Ammon's horn (tissue), 1 donor: Measurements from ENCODE around the gene PLA2G6.
"Not testable (repeated sequence)": the region's sequence is repeated elsewhere in the genome, so short reads cannot be mapped to it uniquely, and the experiment has no call there.

Source experiments
- DNase-seq: peaks from one replicate; pipeline ENCODE4 v3.0.0-alpha.2; 2016; ENCODE audit warnings: low spot score

PLA2G6 gene

GRCh38 chr22:38190581-38190980 lies 9.0 kb upstream of the PLA2G6 start:
- DNase-seq: no peak

GRCh38 chr22:38189104-38189503 lies 7.5 kb upstream of the PLA2G6 start:
- no peak for DNase-seq

GRCh38 chr22:38187413-38188212 lies 6.0 kb upstream of the PLA2G6 start:
- no peak for DNase-seq

DNA sequence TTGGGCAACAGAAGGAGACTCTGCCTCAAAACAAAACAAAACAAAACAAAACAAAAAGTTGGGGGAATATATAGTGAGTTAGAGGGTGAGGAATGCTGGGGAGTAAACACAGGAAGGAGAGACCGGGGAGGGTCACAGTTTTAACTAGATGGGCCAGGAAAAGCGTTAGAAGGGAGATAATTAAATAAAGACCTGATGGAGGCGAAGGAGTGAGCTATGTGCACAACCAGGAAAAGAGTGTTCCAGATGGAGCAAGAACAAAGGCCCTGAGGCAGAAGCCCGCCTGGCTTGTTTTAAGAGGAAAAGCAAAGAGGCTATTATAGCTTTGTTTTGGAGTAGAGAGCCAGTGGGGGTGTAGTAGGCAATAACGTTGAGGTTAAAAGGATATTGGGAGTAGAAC lies 4.8 kb upstream of the PLA2G6 start:
- no peak for DNase-seq

DNA sequence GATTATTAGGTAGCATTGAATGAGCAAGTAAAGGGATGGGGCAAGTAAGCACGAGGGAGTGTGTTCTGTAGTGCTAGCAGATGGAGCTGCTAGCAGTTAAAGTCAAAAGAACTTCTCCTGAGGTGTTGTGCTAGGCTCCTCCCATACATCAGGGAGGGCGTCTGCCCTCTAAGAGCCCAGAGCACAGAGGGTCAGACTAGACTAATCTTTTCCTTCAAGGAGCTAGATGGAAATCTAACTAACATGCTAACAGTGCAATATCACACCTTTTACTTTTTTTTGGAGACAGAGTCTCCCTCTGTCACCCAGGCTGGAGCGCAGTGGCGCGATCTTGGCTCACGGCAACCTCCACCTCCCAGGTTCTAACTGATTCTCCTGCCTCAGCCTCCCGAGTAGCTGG lies 3.2 kb upstream of the PLA2G6 start:
- DNase-seq: no peak

GRCh38 chr22:38180841-38181452 lies 683 bp downstream of the PLA2G6 start:
- peak; percentile 72 for DNase-seq

DNA sequence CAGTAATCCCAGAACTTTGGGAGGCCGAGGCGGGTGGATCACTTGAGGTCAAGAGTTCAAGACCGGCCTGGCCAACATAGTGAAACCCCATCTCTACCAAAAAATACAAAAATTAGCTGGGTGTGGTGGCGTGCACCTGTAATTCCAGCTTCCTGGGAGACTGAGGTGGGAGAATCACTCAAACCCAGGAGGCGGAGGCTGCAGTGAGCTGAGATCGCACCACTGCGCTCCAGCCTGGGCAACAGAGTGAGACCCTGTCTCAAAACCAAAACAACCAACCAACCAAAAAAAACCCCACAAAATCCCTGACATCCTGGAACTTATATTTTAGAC lies 3.1 kb downstream of the PLA2G6 start:
- not testable (repeated sequence) for DNase-seq

DNA sequence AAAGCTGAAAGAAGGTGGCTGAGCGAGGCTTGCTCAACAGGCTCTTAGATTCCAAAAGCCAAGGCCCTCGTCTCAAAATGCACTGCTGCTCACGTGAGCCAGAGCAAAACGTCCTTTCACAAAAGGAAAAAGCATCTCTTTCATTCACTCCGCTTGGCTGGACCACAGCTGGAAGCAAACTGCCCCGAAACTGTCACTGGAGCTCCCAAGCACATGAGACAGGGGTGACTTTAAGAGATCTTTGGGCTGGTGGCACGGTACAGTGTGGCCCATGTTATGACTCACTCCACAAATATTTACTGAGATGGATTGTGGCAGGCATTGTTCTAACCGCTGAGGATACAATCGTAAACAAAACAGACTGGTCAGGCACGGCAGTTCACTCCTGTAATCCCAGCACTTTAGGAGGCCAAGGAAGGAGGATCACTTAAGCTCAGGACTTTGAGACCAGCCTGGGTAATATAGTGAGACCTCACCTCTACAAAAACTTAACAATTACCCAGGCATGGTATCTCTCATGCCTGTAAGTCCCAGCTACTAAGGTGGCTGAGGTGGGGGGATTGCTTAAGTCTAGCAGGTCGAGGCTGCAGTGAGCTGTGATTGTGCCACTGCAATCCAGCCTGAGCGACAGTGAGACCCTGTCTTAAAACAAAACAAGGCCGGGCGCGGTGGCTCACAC lies 3.6 kb downstream of the PLA2G6 start:
- peak; percentile 72 for DNase-seq

DNA sequence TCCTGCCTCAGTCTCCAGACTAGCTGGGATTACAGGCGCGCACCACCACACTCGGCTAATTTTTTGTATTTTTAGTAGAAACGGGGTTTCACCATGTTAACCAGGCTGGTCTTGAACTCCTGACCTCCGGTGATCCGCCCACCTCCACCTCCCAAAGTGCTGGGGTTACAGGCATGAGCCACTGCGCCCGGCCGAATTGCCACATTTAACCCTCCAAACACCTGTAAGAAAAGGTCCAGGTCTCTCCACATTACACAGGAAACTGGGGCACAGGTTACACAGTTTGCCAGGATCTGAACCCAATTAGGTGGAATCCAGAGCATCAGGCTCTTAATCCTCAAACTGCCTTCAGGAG lies 4.1 kb downstream of the PLA2G6 start:
- not testable (repeated sequence) for DNase-seq

DNA sequence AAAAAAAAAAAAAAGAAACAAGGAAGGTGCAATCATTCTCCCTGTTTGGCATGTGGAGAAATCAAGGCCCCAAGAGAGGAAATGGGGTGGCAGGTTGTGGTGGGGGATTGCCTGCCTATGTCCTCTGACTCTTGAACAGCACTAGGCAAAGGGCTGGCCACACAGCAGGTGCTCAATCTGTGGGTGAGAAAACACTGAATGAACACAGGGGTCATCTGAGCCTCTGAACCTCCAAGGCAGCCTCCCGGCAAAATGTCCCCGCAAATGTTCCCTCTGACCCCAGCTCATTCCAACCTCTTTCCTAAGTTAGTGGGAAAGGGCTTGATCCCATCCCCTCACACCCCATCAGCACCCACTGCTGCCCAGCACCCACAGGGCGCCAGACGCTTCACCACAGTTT lies 4.6 kb downstream of the PLA2G6 start:
- no peak for DNase-seq

- peak; percentile 56 for DNase-seq
Observed at GRCh38 chr22:38176170-38176741, 5.4 kb downstream of the PLA2G6 start.

- no peak for DNase-seq
Observed at GRCh38 chr22:38175206-38176118, 6.2 kb downstream of the PLA2G6 start.

DNA sequence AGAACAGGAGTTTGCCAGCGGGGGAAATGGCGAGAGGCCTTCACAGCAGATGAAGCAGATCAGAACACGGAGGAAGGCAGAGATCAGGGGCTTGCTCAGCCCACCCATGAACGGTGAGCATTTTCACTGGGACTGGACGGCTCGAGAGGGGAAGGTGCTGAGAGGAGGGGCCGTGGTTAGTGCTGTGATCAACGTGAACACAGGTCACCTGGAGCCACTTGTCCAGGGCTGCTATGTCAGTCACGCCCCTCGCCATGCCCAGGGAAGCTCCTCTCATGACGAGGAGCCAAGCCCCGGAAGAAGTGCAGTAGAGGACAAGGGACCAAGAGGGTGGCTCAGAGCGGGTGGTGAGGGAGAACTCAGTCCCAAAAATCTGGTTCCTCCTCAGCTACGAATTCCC lies 7.0 kb downstream of the PLA2G6 start:
- no peak for DNase-seq

GRCh38 chr22:38173641-38173906 lies 8.1 kb downstream of the PLA2G6 start:
- no peak for DNase-seq

DNA sequence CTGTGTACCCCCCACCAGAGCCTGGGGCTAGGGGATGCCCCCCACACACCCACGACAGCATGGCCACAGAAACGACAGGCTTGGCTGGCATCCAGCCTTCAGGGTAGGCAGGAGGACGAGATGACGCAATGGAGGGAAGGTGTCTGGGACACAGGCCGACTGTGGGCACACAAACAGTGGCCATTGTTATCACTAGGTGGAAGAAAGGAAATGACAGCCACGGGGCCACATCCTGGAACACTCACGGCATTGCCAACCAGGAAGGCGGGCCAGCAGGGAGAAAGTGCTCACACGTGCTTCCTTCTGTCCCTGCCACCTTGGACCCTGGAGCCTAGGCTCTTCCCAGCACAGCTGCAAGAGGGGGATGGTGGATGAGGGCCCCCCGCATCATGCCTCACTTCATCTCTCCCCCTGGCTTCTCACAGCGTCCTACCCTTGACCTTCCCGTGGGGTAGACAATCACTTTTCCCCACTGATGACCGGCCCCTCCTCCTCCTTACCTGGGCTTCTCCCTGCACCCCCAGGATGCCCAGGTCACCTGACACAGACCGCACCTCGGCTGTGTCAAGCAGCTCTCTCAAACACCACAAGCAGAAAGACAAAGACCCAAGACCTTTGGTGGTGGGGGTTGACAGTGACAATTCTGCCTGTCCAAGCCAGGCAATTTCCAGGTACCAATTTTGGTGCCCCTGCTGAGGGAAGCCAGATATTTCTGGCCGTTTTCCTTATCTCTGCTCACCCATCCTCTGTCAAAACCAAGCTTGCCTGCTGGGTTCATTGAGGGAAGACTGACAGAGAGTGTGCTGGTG lies 8.6 kb downstream of the PLA2G6 start:
- DNase-seq: peak; percentile 73

DNA sequence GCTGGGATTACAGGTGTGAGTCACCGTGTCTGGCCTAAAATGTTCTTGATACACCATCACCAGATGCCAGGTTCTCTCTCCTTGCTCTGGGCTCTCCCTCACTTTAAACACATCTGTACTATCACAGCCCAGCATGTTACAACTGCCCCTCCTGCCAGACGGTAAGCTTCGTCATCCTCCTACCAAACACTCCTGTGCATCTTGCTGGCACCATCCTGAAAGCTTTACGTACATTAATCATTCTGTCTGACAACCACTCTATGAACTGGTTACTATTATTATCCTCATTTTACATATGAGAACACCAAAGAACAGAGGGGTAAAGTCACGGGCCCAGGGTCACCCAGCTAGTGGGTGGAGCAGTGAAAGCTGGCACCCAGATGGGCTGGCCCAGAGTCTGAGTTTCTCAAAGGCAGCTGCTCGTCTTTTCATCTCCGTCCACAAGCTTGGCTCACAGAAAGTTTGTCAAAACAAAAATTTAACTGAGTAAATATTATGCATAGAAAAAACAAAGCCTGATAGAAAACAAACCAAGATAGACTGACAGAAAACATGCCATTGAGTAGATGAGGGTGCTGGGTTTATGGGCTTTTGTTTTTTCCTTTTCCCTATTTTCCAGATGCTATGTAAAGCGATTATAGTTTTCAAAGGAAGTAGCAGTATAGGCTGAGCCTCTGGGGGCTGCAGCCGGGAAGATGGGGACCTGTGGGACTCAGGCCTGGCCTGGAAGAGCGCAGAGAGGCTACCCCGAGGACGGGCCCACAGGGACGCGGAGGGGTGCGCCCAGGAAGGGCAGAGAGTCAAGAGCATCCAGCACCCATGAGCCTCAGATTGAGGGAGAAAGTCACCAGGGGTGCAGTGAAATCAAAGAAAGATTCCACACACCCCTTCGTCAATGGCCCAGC lies 9.5 kb downstream of the PLA2G6 start:
- no peak for DNase-seq

GRCh38 chr22:38170469-38170868 lies 11.2 kb downstream of the PLA2G6 start:
- DNase-seq: no peak

GRCh38 chr22:38169116-38169515 lies 12.5 kb downstream of the PLA2G6 start:
- no peak for DNase-seq

GRCh38 chr22:38167988-38168407 lies 13.6 kb downstream of the PLA2G6 start:
- DNase-seq: no peak

DNA sequence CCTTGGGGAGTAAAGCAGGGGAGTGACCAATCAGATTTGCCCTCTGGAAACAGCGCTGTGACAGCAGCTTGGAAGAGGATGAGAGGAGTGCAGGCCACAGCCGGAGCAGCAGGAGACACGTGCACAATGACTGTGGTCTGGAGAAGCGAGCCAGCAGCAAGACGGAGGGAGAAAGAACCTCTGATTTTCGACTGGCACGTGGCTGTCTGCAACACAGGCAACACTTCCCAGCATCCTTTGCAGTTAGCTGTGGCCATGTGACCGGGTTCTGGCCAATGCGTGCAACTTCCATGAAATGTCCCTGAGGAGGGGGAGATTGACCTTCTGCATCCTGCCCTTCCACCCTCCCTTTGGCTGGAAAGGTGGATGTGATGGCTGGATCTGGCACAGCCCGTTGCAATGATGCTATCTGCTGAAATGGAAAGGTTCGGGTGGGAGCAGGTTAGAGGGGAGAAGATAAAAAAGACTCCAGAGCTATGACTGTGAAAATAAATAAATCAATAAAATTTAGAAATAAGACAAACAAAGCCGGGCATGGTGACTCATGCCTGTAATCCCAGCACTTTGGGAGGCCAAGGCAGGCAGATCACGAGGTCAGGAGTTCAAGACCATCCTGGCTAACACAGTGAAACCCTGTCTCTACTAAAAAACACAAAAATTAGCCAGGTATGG lies 15.6 kb downstream of the PLA2G6 start:
- DNase-seq: no peak
